Peyer's patch (tissue), 4 donors: ENCODE measurements around the gene MEIOB.

ENCODE experiments used
- CTCF ChIP-seq, 6 experiments: fragments of 450-650 bp in 4 of 6; fragments of 200-600 bp in 2 of 6; sonication (generic) in 1 of 6; IDR thresholded peaks; one replicate each; pipeline ENCODE4 v1.5.1; 2017 to 2019; ENCODE audit warnings: antibody characterized with exemption in 6 of 6, mild to moderate bottlenecking in 3 of 6, moderate library complexity in 1 of 6
- POLR2A ChIP-seq, 2 donors: fragments of 450-650 bp; IDR thresholded peaks; one replicate each; pipeline ENCODE4 v1.5.1; 2017; ENCODE audit warnings: antibody characterized with exemption in 2 of 2, mild to moderate bottlenecking in 2 of 2, moderate library complexity in 2 of 2

- TF ChIP-seq POLR2A (IDR thresholded peaks at IDR 0.05) (no peak), CTCF (IDR thresholded peaks at IDR 0.05) (no peak)
Measured at GRCh38 chr16:1787322-1788094, 84.5 kb downstream of the MEIOB start.
